H7 (cell line): ENCODE data around the gene TUB. TPM values are rescaled to one million over a fixed set of nuclear protein-coding genes. Genes with fewer than 3 reads are reported as not detected.

ENCODE experiments used
- DNase-seq: peaks from one replicate; pipeline ENCODE4 v3.0.0; 2012
- H3K27me3 ChIP-seq: 2 replicates; pipeline ENCODE4 v1.6.0; 2011; ENCODE audit warnings: mild to moderate bottlenecking, low read length; ENCODE audit not compliant: control insufficient read depth, insufficient read depth
- H3K36me3 ChIP-seq: replicated peaks from 2 replicates; pipeline ENCODE4 v1.5.1; 2011; ENCODE audit warnings: low read length; ENCODE audit not compliant: control insufficient read depth, insufficient read depth
- H3K4me3 ChIP-seq: 2 replicates; pipeline ENCODE4 v1.5.1; 2011; ENCODE audit warnings: low read depth, mild to moderate bottlenecking, control low read depth, low read length, moderate library complexity; ENCODE audit not compliant: insufficient read depth
- total RNA-seq: library from RNA; depleted of rRNA; stranded (reverse); fragments of >200 nt; shearing (Covaris generic); gene quantifications from 2 replicates; pipeline ENCODE4 v1.2.3, GENCODE V29; 2014; rRNA removed

Gene TUB
- total RNA-seq, 1 experiment from 2014 or later: 14.6 TPM

DNA sequence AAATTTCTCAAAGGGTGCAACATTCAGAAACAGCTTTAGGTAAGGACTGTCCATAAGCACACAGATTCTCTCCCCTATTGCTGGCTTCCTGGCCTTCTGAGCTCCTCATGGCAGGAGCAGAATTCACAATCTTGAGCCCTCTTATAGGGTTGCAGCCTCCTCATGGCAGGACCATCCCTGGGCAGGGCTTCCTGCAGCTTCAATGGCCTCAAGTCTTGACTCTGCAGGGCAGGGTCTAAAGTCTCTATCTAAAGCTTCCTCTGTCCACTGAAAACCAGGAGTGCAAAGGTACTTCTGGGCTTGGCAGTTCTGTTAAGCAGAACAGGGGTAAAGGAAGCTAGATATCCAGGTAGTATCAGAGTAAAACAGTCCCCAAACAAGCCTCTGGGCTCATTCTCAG is 28.7 kb downstream of the TUB start:
- H3K36me3 ChIP-seq: peaks cover 9% of the 10 kb centered on the region
- no peak for DNase-seq
- no peak overlapping the region for H3K4me3 ChIP-seq
- H3K27me3 ChIP-seq: no peaks in the 10 kb centered on the region

DNA sequence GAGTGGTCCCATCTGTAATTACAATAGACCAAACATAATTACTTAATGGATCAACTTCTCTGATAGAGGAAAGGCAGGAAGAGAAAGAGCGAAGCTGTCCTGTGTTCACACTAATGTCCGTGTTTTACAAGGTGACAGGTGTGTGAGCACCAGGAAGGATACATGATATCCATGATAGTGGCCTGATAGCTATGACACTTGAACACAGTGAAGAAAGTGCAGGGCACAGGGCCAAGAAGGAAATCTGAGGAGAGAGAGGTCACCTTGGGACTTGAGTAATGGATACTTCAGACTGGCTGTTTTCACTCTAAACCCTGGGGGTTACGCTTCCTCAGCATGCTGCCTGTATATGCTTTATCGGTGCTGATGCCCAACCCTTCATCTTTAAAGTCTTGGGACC is 29.4 kb downstream of the TUB start:
- DNase-seq: no peak
- no peak overlapping the region for H3K4me3 ChIP-seq
- peaks cover 9% of the 10 kb centered on the region for H3K36me3 ChIP-seq
- no peaks in the 10 kb centered on the region for H3K27me3 ChIP-seq

DNA sequence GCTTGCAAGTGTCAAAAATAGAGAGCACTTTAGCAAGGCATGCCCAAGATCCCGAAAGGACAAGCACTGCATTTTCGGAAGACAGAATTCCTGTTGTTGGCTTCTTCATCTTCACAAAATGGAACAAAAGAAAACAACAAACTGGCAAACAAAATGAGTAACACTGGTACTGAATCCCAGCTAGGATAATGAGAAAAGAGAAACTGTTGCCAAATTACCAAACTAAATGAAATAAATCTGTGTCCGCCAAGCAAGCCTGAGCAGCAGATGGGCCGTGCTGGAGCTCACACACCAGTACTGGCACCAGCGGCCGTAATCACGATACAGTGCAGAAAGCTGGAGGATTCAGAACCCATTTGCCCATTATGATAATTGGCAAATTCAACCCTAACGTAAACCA is 30.6 kb downstream of the TUB start:
- H3K36me3 ChIP-seq: peaks cover 7% of the 10 kb centered on the region
- no peak for DNase-seq
- H3K4me3 ChIP-seq: no peak overlapping the region
- no peaks in the 10 kb centered on the region for H3K27me3 ChIP-seq

DNA sequence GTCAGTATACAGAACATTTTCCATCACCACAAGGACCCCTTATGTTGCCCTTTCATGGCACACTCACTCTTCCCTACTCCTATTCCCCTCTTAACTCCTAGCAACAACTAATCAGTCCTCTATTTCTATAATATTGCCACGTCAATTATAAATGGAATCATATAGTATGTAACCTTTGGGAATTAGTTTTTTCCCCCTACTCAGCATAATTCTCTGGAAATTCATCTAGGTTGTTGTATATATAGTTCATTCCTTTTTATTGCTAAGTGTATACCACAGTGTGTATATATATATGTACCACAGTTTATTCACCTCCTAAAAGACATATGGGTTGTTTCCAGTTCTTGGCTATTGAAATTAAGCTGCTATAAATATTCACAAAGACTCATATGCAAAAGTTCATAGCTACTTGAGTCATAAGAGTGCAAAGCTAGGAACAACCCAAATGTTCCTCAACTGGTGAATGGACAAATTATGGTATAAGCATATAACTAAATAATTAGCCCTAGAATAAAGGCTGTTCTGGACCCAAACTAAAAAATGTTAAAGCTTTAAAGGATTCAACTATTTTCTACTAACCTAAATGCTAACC is 41.3 kb downstream of the TUB start:
- no peak overlapping the region for H3K4me3 ChIP-seq
- H3K27me3 ChIP-seq: no peaks in the 10 kb centered on the region
- no peaks in the 10 kb centered on the region for H3K36me3 ChIP-seq
- DNase-seq: no peak

DNA sequence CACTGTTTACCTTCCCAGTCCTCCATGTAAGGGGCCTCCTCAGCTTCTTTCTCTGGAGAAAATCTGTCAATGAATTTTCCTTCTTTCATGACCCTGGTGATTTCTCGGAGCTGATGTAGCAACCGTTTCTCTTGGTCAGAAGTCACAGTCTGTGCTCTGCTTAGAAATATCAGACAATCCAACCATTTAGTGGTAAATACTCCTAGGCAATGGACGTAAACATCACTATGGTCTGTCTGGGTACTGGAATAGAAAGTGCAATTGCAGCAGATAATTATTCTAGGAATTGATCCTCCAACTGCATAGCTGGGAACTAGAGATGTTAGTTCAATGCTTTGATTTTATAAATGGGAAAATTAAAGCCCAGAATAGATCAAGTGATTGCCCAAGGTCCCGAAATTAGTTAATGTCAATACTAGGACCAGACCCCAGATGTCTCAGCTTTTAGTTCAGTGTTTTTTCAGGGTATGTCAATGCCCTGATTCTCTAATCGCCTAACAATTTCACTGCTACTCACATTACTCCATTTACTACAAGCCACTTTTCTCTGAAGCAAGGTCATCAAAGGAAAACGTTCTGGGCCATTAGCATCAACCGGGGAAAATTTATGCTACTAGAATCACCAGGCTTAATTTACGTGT is 45.8 kb downstream of the TUB start:
- DNase-seq: no peak
- no peaks in the 10 kb centered on the region for H3K36me3 ChIP-seq
- H3K27me3 ChIP-seq: no peaks in the 10 kb centered on the region
- no peak overlapping the region for H3K4me3 ChIP-seq

DNA sequence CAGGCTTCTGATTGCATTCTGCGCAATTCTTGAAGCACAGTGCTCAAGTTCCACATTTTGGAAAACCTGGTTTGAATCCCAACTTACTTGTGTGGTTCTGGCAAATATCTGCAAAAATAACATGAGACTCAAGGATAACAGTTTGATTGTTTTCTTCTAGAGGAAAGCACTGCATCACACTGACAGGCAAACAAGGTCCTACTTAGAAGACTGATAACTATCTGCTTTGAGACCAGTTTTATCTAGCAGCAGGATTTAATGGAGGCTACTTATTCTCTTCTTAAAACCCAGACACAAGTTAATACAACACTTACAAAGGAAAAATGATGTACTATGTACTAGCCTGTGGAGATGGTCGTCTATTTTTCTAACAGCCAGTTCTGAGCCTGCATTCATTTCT is 46.4 kb downstream of the TUB start:
- DNase-seq: no peak
- H3K4me3 ChIP-seq: no peak overlapping the region
- no peaks in the 10 kb centered on the region for H3K27me3 ChIP-seq
- H3K36me3 ChIP-seq: no peaks in the 10 kb centered on the region

DNA sequence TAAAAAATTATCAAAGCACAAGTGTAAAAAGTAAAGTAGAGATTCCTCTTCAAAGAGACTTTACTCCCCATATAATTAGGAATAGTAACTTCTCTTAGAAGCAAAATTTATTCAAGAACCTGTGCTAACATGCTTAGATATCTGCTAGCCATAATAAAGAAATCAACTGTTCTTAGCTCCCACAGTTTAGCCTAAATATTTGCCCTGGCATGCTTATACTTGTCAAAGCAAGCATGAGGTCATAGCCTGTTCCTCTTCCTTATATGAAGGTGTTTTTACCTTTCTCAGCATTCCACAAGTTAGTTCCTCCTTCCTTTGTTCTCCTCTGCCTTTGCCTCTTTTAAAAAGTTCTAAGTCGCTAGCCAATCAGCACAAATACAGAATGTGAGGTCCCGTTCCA is 57.5 kb downstream of the TUB start:
- Histone ChIP-seq H3K4me3 (no peak overlapping the region), H3K36me3 (peaks cover 3% of the 10 kb centered on the region; the same call in 1 of the 2 replicates), H3K27me3 (no peaks in the 10 kb centered on the region)
- no peak for DNase-seq

DNA sequence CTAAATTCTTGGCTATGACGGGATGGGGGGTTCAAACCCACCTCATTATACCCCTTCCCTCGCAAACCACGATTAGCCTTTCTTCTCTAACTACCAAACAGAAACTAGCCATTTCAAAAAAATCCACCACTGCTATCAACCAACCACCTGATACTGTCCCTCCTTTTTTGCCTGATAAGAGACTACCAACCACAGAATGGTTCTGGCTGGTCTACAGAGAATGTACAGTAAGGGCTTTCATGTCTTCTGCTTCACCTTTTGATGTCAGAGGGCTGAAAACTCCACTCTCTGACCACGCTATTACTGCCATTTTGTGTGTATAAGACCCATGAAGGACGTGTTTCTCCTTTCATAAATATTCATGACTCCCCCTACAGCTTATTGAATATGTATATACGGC is 68.7 kb downstream of the TUB start:
- DNase-seq: no peak
- no peaks in the 10 kb centered on the region for H3K36me3 ChIP-seq
- H3K4me3 ChIP-seq: no peak overlapping the region
- no peaks in the 10 kb centered on the region for H3K27me3 ChIP-seq

Other genes with a start within 250 kb of the TUB start
- gene OR10A6, start 149.9 kb upstream of the TUB start, total RNA-seq: not detected in 2 replicates
- gene OR10A3, start 139.5 kb upstream of the TUB start, total RNA-seq: not detected in 2 replicates
- 0.14 TPM in 1 of 2 replicates, not detected in the other for gene NLRP10, start 115.8 kb upstream of the TUB start, total RNA-seq
- 463 and 672 TPM in 2 replicates for gene EIF3F, start 93.9 kb upstream of the TUB start, total RNA-seq
- 5.9 and 10.1 TPM in 2 replicates for gene RIC3, start 87.8 kb downstream of the TUB start, total RNA-seq
- gene LMO1, start 182.7 kb downstream of the TUB start, total RNA-seq: 0.22 and 0.94 TPM in 2 replicates